ENCODE measurements around the gene NKX2-3.
A peak's percentile ranks its signal among the peaks of the same experiment; 100 is the strongest.

Gene NKX2-3

DNA sequence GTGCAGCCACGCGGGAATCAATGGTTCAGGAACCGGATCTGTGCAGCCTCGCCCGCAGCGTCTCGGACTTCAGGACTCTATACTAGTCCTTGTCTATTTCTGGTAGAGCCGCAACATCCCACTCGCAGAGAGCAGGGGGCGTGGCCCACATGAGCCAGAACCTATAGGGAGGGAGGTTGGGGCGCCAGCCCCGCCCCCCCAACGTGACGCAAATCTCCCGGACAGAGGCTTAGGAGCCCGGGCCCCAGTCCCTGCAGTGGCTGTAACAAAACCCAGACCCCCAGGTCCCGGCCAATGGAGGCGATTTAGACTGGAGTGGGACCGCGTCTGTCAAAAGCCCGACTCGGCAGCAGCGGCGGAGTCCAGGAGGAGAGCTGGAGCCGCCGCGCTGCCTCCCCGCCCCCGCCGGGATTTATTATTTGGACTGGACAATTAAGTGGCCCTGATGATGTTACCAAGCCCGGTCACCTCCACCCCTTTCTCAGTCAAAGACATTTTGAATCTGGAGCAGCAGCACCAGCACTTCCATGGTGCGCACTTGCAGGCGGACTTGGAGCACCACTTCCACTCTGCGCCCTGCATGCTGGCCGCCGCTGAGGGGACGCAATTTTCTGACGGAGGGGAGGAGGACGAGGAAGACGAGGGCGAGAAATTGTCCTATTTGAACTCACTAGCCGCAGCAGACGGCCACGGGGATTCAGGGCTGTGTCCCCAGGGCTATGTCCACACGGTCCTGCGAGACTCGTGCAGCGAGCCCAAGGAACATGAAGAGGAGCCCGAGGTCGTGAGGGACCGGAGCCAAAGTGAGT is at the start of gene NKX2-3:
TSS of gene NKX2-3 (plus strand) at position 256 of the 809 bp plus-strand sequence. CDS start at position 446, 190 bp downstream.
- Mint-ChIP-seq H3K4me3 (peak within 1 kb of the TSS; percentile 50), H3K4me1 (peaks cover 42% of the 10 kb centered on the region), H3K36me3 (peaks cover 12% of the 10 kb centered on the region), H3K27ac (no peak within 1 kb of the TSS), H3K9me3 (no peaks in the 10 kb centered on the region)
- no peak for DNase-seq (ENCODE audit: low spot score in 2 of 2)
- peak; percentile 72 for ATAC-seq

DNA sequence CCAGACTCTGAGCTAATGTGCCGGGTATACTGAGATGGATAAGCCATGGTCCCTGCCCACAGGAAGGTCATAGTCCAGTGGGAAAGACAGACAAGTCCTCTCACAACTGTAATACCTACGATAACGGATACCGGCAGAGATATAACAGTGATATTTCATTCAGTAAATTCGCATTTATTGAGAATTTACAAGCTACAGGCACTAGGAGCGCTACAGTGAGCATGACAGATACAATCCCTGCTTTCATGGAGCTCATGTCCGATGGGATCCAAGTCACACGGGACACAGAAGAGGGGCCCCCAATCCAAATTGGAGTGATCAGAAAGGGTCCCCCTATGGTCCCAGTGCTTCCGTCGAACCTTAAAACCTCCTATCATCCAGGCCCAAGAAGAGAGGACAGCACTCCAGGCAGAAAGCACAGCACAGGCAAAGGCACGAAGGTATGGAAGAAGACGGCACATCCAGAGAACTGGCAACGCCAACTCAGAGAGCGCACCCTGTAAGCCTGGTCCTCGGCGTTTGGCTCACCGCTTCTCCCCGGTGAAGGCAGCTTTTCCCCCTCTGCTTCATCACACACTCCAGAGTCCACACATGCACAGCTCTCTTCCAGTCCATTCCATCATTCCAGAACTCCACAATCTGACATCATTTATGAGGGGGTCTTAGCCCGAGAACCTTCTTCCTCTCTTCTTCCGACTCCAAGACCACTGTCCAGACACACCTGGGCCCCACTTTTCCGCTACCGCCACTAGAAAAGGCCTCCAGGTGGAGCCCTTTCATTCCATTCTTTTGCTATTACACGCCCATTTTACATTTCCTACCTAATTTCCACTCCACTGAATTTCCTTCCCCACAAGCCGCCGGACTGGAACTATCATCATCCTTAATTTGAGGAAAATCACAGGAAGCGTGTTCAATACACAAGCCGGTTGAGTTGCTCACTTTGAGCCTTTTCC is 47.8 kb upstream of the NKX2-3 start:
- H3K4me3 Mint-ChIP-seq, result no peak overlapping the region
- no peaks in the 10 kb centered on the region for H3K9me3 Mint-ChIP-seq
- no peaks in the 10 kb centered on the region for H3K4me1 Mint-ChIP-seq
- DNase-seq (ENCODE audit: low spot score in 2 of 2), result no peak
- no peak for ATAC-seq
- no peak overlapping the region for H3K27ac Mint-ChIP-seq
- H3K36me3 Mint-ChIP-seq, result no peaks in the 10 kb centered on the region

GRCh38 chr10:99487125-99487807 is 45.5 kb upstream of the NKX2-3 start:
- no peak for ATAC-seq
- Mint-ChIP-seq H3K27ac (no peak overlapping the region), H3K9me3 (no peaks in the 10 kb centered on the region), H3K36me3 (no peaks in the 10 kb centered on the region), H3K4me3 (no peak overlapping the region), H3K4me1 (no peaks in the 10 kb centered on the region)
- DNase-seq (ENCODE audit: low spot score in 2 of 2), result no peak

GRCh38 chr10:99489271-99489670 is 43.5 kb upstream of the NKX2-3 start:
- no peak for ATAC-seq
- no peaks in the 10 kb centered on the region for H3K9me3 Mint-ChIP-seq
- H3K27ac Mint-ChIP-seq, result no peak overlapping the region
- H3K36me3 Mint-ChIP-seq, result no peaks in the 10 kb centered on the region
- no peak for DNase-seq (ENCODE audit: low spot score in 2 of 2)
- H3K4me1 Mint-ChIP-seq, result no peaks in the 10 kb centered on the region
- H3K4me3 Mint-ChIP-seq, result no peak overlapping the region

DNA sequence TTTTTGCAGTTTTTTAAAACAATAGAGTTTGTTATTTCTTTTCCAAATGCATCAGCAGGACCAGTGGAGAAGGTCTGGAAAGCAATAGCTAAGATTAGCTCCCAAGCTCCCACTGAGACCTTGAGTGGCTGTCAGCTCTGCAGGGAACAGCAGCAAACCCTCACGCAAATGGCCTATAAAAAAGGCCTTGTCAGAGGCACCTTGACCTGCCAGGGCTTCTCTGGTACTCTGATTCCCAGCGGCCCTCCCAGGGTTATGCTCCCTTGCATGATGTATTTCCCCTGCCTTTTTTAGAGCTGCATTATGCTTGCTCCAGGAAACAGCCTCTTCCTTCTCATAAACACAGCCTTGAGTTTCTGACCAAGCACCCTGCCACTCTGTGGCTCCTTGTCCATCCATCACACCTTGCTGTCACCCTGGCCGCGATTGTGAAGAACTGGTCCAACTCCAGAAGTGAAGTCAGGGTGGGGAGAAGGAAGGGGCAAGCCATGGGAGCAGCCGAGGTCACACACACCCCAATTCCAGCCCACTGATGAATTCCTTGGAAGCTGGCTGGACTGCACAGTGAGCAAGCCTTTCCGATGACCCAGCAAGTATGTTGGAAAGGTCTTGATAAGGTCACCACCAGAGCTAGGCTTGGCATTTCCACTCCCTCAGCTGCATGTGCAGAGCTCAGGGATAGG is 35.3 kb upstream of the NKX2-3 start:
- Mint-ChIP-seq H3K4me3 (no peak overlapping the region), H3K4me1 (no peaks in the 10 kb centered on the region), H3K36me3 (no peaks in the 10 kb centered on the region), H3K9me3 (no peaks in the 10 kb centered on the region), H3K27ac (no peak overlapping the region)
- no peak for ATAC-seq
- DNase-seq (ENCODE audit: low spot score in 2 of 2), result no peak

DNA sequence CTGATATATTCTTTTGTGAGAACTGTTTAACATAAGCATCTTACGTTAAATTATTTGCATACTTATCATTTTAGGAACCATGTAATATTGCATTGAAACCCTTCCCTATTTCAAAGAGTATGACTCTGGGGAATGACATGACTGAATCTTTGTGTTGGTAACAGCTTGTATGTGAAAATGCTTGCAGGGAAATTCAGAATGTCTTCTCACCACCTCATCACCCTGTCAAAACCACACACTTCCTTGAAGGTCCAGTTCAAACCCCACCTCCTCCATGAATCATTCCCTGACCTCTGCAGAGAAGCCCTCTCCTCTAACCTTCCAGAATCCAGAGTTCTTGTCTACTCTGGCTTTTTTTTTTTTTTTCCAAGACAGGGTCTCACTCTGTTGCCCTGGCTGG is 26.3 kb upstream of the NKX2-3 start:
- no peak overlapping the region for H3K27ac Mint-ChIP-seq
- DNase-seq (ENCODE audit: low spot score in 2 of 2), result no peak
- H3K36me3 Mint-ChIP-seq, result no peaks in the 10 kb centered on the region
- ATAC-seq, result no peak
- peaks cover 8% of the 10 kb centered on the region for H3K9me3 Mint-ChIP-seq
- no peak overlapping the region for H3K4me3 Mint-ChIP-seq
- no peaks in the 10 kb centered on the region for H3K4me1 Mint-ChIP-seq

GRCh38 chr10:99507265-99507664 is 25.5 kb upstream of the NKX2-3 start:
- H3K27ac Mint-ChIP-seq, result no peak overlapping the region
- peaks cover 9% of the 10 kb centered on the region for H3K9me3 Mint-ChIP-seq
- H3K4me3 Mint-ChIP-seq, result no peak overlapping the region
- ATAC-seq, result no peak
- no peaks in the 10 kb centered on the region for H3K4me1 Mint-ChIP-seq
- no peak for DNase-seq (ENCODE audit: low spot score in 2 of 2)
- H3K36me3 Mint-ChIP-seq, result no peaks in the 10 kb centered on the region

- no peaks in the 10 kb centered on the region for H3K4me1 Mint-ChIP-seq
- peaks cover 9% of the 10 kb centered on the region for H3K9me3 Mint-ChIP-seq
- no peak for DNase-seq (ENCODE audit: low spot score in 2 of 2)
- ATAC-seq, result no peak
- H3K4me3 Mint-ChIP-seq, result no peak overlapping the region
- no peak overlapping the region for H3K27ac Mint-ChIP-seq
- H3K36me3 Mint-ChIP-seq, result no peaks in the 10 kb centered on the region
Measured at GRCh38 chr10:99513061-99513460, 19.7 kb upstream of the NKX2-3 start.

- Mint-ChIP-seq H3K36me3 (no peaks in the 10 kb centered on the region), H3K27ac (no peak overlapping the region), H3K4me1 (peaks cover 8% of the 10 kb centered on the region), H3K4me3 (no peak overlapping the region), H3K9me3 (no peaks in the 10 kb centered on the region)
- DNase-seq (ENCODE audit: low spot score in 2 of 2), result no peak
- ATAC-seq, result no peak
Measured at GRCh38 chr10:99519690-99520039, 13.1 kb upstream of the NKX2-3 start.

DNA sequence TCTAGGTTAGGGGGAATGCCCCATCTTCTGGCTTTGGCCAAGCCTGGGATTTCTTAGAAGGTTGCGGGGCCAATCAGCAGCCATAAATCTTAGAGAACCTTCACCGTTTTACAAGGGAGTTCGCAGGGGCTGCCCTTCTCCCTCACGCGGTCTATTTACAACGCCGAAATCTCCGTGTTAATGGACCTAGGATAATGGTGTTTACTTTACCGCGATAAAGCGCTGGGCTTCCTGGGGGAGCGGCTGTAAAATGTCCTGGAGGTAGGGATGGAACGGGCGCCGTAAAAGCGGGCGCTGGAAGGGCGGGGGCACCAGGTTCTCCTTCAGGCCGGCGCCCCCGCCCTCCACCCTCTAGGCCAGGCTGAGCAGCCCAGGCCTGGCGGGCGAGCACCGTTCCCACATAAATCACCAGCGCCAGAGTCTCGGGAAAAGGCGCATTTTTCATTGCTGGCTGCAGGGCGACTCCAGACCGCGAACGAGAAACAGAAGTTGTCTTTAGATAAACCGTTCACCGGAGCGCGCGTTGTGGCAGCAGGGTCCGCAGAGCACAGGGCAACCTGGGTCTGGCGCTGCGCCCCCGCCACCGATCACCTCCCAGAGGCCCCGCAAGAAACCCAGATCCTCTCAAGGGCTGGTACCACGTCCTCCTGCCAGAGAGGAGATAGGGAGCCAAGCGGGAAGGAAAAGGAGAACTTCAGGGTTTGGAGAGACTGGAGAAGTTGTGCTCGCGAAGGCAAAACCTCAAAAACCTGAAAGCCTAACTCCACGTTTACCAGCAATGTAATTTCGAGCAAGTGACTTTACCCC is 12.5 kb upstream of the NKX2-3 start:
- Mint-ChIP-seq H3K27ac (no peak overlapping the region), H3K36me3 (no peaks in the 10 kb centered on the region), H3K4me1 (peaks cover 8% of the 10 kb centered on the region), H3K9me3 (no peaks in the 10 kb centered on the region), H3K4me3 (no peak overlapping the region)
- DNase-seq (ENCODE audit: low spot score in 2 of 2), result no peak
- ATAC-seq, result no peak

- Mint-ChIP-seq H3K27ac (no peak overlapping the region), H3K36me3 (no peaks in the 10 kb centered on the region), H3K4me1 (peaks cover 8% of the 10 kb centered on the region), H3K4me3 (no peak overlapping the region), H3K9me3 (no peaks in the 10 kb centered on the region)
- ATAC-seq (no peak), DNase-seq (ENCODE audit: low spot score in 2 of 2) (no peak)
Measured at GRCh38 chr10:99520847-99521764, 11.6 kb upstream of the NKX2-3 start.

DNA sequence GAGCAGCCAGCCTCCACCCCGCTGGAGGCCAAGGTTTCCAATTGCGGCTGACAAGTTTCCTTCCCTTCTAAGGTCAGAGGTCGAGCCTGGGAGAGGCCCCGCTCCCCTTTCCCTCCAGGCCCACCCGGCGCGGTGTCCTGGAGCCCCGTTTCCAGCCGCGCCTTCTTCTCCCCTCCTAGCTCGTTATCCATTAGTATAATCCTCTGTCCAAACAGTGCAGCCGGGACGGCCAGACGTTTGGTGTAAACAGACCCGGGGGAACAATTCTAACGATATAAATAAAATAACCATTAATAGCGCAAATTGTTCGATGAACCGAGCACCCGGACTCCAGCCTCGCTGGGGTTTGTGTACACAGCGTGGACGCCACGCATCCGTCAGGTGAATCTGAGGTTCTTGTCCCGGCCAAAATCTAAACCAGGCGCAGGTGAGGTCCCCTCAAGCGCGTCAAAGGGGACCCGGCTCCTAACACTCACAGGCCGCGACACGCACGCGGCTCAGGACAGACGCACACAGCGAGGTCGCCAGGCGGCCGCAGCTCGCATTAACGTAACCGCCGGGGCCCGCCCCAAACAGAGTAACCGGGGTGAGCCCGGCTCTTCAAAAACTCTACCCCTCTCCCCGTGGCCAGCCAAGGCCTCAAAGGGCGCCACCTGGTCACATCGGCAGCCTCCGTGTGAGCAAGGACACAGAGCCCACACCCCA is 10.8 kb upstream of the NKX2-3 start:
- no peak for ATAC-seq
- H3K27ac Mint-ChIP-seq, result no peak overlapping the region
- H3K4me1 Mint-ChIP-seq, result peaks cover 8% of the 10 kb centered on the region
- no peaks in the 10 kb centered on the region for H3K36me3 Mint-ChIP-seq
- DNase-seq (ENCODE audit: low spot score in 2 of 2), result no peak
- H3K4me3 Mint-ChIP-seq, result no peak overlapping the region
- no peaks in the 10 kb centered on the region for H3K9me3 Mint-ChIP-seq

Measured in stimulated activated effector memory CD8-positive, alpha-beta T cell treated with anti-CD3 and anti-CD28 coated beads, Interleukin-12 subunit alpha, Interleukin-12 subunit beta, amount 100 ng/mL, for 72 hours (primary cell).